Osteoblast (primary cell): ENCODE results near the gene SLC24A4. TPM values are rescaled to one million over a fixed set of nuclear protein-coding genes. Genes with fewer than 3 reads are reported as not detected.
"Not testable (repeated sequence)": the region's sequence is repeated elsewhere in the genome, so short reads cannot be mapped to it uniquely, and the experiment has no call there.

ENCODE experiments used
- DNase-seq: peaks from one replicate; pipeline ENCODE4 v3.0.0; 2011; ENCODE audit warnings: low spot score, mixed read lengths; ENCODE audit not compliant: insufficient read length; ENCODE audit errors: missing footprints
- H2AFZ ChIP-seq: 2 replicates; pipeline ENCODE4 v1.6.0; 2011; ENCODE audit warnings: mild to moderate bottlenecking, low read length
- H3K27ac ChIP-seq: 2 replicates; pipeline ENCODE4 v1.5.1; 2011; ENCODE audit warnings: mild to moderate bottlenecking, low read depth, low read length, moderate library complexity
- H3K27me3 ChIP-seq: 2 replicates; pipeline ENCODE4 v1.6.0; 2012; ENCODE audit warnings: mild to moderate bottlenecking, control low read depth, inconsistent platforms, low read length, moderate library complexity; ENCODE audit not compliant: insufficient read depth
- H3K36me3 ChIP-seq: 2 replicates; pipeline ENCODE4 v1.5.1; 2011; ENCODE audit warnings: mild to moderate bottlenecking, low read length, control low read depth, moderate library complexity; ENCODE audit not compliant: insufficient read depth
- H3K4me1 ChIP-seq: 2 replicates; pipeline ENCODE4 v1.5.1; 2011; ENCODE audit warnings: mild to moderate bottlenecking, low read length, control low read depth, moderate library complexity; ENCODE audit not compliant: insufficient read depth
- H3K4me2 ChIP-seq: 2 replicates; pipeline ENCODE4 v1.6.0; 2011; ENCODE audit warnings: mild to moderate bottlenecking, low read length; ENCODE audit not compliant: insufficient read depth
- H3K4me3 ChIP-seq: fragments of 200-600 bp; sonication (generic); 3 replicates; pipeline ENCODE4 v1.5.1; 2012; ENCODE audit warnings: mild to moderate bottlenecking, low read length, inconsistent platforms; ENCODE audit not compliant: insufficient read depth
- H3K79me2 ChIP-seq: 2 replicates; pipeline ENCODE4 v1.6.0; 2012; ENCODE audit warnings: mild to moderate bottlenecking, low read length, control low read depth, inconsistent platforms; ENCODE audit not compliant: insufficient read depth
- H3K9me3 ChIP-seq: 2 replicates; pipeline ENCODE4 v1.5.1; 2011; ENCODE audit warnings: low read depth, low read length, control low read depth
- H4K20me1 ChIP-seq: 2 replicates; pipeline ENCODE4 v1.6.0; 2012; ENCODE audit warnings: mild to moderate bottlenecking, low read length, control low read depth; ENCODE audit not compliant: insufficient read depth
- total RNA-seq: library from RNA; depleted of rRNA; stranded (reverse); fragments of >200 nt; gene quantifications from 2 replicates; pipeline ENCODE4 v1.2.3, GENCODE V29; 2012
- TF ChIP-seq, protein P1 (sequence below): IDR thresholded peaks from 2 replicates; pipeline ENCODE4 v1.5.1; 2011; ENCODE audit warnings: mild to moderate bottlenecking, low read depth, low read length, moderate library complexity; ENCODE audit errors: extremely low read depth

The SLC24A4 gene
- total RNA-seq, 1 donor, result under 0.01 TPM

GRCh38 chr14:92398888-92399636, 76.1 kb downstream of the SLC24A4 start:
- Histone ChIP-seq H2AFZ (peak overlapping the region; percentile 60), H3K27me3 (peaks cover 4% of the 10 kb centered on the region), H3K27ac (no peak overlapping the region), H3K4me2 (no peak overlapping the region), H3K4me1 (peaks cover 25% of the 10 kb centered on the region), H3K79me2 (no peaks in the 10 kb centered on the region), H4K20me1 (no peaks in the 10 kb centered on the region), H3K9me3 (no peaks in the 10 kb centered on the region), H3K4me3 (no peak overlapping the region), H3K36me3 (no peaks in the 10 kb centered on the region)
- DNase-seq, result no peak
- TF ChIP-seq, protein P1, sequence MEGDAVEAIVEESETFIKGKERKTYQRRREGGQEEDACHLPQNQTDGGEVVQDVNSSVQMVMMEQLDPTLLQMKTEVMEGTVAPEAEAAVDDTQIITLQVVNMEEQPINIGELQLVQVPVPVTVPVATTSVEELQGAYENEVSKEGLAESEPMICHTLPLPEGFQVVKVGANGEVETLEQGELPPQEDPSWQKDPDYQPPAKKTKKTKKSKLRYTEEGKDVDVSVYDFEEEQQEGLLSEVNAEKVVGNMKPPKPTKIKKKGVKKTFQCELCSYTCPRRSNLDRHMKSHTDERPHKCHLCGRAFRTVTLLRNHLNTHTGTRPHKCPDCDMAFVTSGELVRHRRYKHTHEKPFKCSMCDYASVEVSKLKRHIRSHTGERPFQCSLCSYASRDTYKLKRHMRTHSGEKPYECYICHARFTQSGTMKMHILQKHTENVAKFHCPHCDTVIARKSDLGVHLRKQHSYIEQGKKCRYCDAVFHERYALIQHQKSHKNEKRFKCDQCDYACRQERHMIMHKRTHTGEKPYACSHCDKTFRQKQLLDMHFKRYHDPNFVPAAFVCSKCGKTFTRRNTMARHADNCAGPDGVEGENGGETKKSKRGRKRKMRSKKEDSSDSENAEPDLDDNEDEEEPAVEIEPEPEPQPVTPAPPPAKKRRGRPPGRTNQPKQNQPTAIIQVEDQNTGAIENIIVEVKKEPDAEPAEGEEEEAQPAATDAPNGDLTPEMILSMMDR, result no peak

GRCh38 chr14:92400579-92401444, 77.8 kb downstream of the SLC24A4 start:
- Histone ChIP-seq H3K4me3 (no peak overlapping the region), H3K4me1 (peaks cover 22% of the 10 kb centered on the region), H3K9me3 (no peaks in the 10 kb centered on the region), H2AFZ (no peak overlapping the region), H3K79me2 (no peaks in the 10 kb centered on the region), H3K4me2 (no peak overlapping the region), H3K27me3 (peaks cover 4% of the 10 kb centered on the region), H3K27ac (no peak overlapping the region), H4K20me1 (no peaks in the 10 kb centered on the region), H3K36me3 (no peaks in the 10 kb centered on the region)
- TF ChIP-seq, protein P1, result no peak
- no peak for DNase-seq

- Histone ChIP-seq H3K4me2 (no peak overlapping the region), H2AFZ (no peak overlapping the region), H3K4me3 (no peak overlapping the region), H3K36me3 (no peaks in the 10 kb centered on the region), H3K4me1 (peaks cover 22% of the 10 kb centered on the region), H3K79me2 (no peaks in the 10 kb centered on the region), H3K27ac (no peak overlapping the region), H3K9me3 (no peaks in the 10 kb centered on the region), H3K27me3 (peaks cover 4% of the 10 kb centered on the region), H4K20me1 (no peaks in the 10 kb centered on the region)
- no peak for DNase-seq
- TF ChIP-seq, protein P1, result no peak
These were observed 78.6 kb downstream of the SLC24A4 start for GRCh38 chr14:92401561-92401960.

DNA sequence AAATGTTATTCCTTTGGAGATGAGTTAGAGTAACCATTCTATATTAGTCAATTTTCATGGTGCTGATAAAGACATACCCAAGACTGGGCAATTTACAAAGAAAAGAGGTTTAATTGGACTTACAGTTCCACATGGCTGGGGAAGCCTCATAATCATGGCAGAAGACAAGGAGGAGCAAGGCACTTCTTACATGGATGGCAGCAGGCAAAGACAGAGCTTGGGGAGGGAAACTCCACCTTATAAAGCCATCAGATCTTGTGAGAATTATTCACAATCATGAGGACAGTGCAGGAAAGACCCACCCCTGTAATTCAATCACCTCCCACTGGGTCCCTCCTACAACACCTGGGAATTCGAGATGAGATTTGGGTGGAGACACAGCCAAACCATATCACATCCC, 79.5 kb downstream of the SLC24A4 start:
- not testable (repeated sequence) for H3K9me3 ChIP-seq, DNase-seq, H2AFZ ChIP-seq

More for the DNA sequence above, 79.5 kb downstream of the SLC24A4 start:
- H3K27me3 ChIP-seq, H4K20me1 ChIP-seq, H3K36me3 ChIP-seq, H3K79me2 ChIP-seq, H3K4me3 ChIP-seq, H3K4me2 ChIP-seq, H3K27ac ChIP-seq: not testable (repeated sequence)
- peaks cover 15% of the 10 kb centered on the region for H3K4me1 ChIP-seq
